Endothelial cell of umbilical vein (primary cell): ENCODE results near the gene GRB2. TPM values are rescaled to one million over a fixed set of nuclear protein-coding genes. Genes with fewer than 3 reads are reported as not detected.

Experiments
- BruUV-seq: library from RNA; stranded (reverse); fragments of 400-500 nt; replicated peaks from 2 replicates; lab custom pipeline; 2021; lab: Mats Ljungman, UMichigan
- CTCF ChIA-PET: fragments of 300-600, 350-600 bp; sonication (Branson Sonifier 250); formaldehyde crosslinking; loops from one replicate; lab custom pipeline; 2021; ENCODE audit warnings: antibody characterized with exemption, inconsistent platforms; lab: Charles Lee
- POLR2A ChIA-PET: fragments of 300-600, 350-600 bp; sonication (Branson Sonifier 250); formaldehyde crosslinking; loops from one replicate; lab custom pipeline; 2021; ENCODE audit warnings: antibody characterized with exemption, inconsistent platforms; lab: Charles Lee
- DNase-seq: peaks from one replicate; pipeline ENCODE4 v3.0.0-alpha.2; 2011; ENCODE audit warnings: low read depth, low spot score
- FAIRE-seq: peaks from 2 replicates; lab custom pipeline; 2011; peaks lifted over from hg19 to GRCh38; lab: Jason Lieb, UNC
- H2AFZ ChIP-seq: 2 replicates; pipeline ENCODE4 v1.6.0; 2012; ENCODE audit warnings: low read depth, low read length, control low read depth, inconsistent platforms
- H3K27ac ChIP-seq: 2 replicates; pipeline ENCODE4 v1.5.1; 2011; ENCODE audit warnings: low read depth, mild to moderate bottlenecking, control low read depth, low read length, moderate library complexity; ENCODE audit not compliant: insufficient read depth
- H3K27me3 ChIP-seq, 2 experiments: 2 replicates each; pipeline versions ENCODE4 v1.6.0 to v1.6.1; 2011; ENCODE audit warnings: low read length in 2 of 2, mixed read lengths in 1 of 2; ENCODE audit not compliant: control insufficient read depth in 2 of 2, insufficient read depth in 2 of 2
- H3K36me3 ChIP-seq, 2 experiments: 2 replicates in 1 of 2; 3 replicates in 1 of 2; pipeline ENCODE4 v1.5.1; 2011; ENCODE audit warnings: low read length in 2 of 2, mild to moderate bottlenecking in 1 of 2, moderate library complexity in 1 of 2; ENCODE audit not compliant: control insufficient read depth in 2 of 2, insufficient read depth in 2 of 2; ENCODE audit errors: extremely low read depth in 1 of 2
- H3K4me1 ChIP-seq: 3 replicates; pipeline ENCODE4 v1.5.1; 2011; ENCODE audit warnings: mild to moderate bottlenecking, low read length; ENCODE audit not compliant: control insufficient read depth, insufficient read depth; ENCODE audit errors: extremely low read depth
- H3K4me2 ChIP-seq: 2 replicates; pipeline ENCODE4 v1.6.1; 2011; ENCODE audit warnings: low read length, control low read depth, mixed read lengths; ENCODE audit not compliant: insufficient read depth
- H3K4me3 ChIP-seq, 3 experiments: fragments of 200-600 bp in 1 of 3; sonication (generic), shearing (Covaris generic) in 1 of 3; replicated peaks in 1 of 3; 2 replicates each; pipeline ENCODE4 v1.5.1; 2011 to 2016; ENCODE audit warnings: control low read depth in 3 of 3, low read length in 3 of 3, mild to moderate bottlenecking in 2 of 3, inconsistent platforms in 1 of 3, low read depth in 1 of 3, moderate library complexity in 1 of 3; ENCODE audit not compliant: insufficient read depth in 1 of 3
- H3K79me2 ChIP-seq: 2 replicates; pipeline ENCODE4 v1.6.0; 2012; ENCODE audit warnings: low read length, inconsistent platforms; ENCODE audit not compliant: control insufficient read depth, insufficient read depth
- H3K9ac ChIP-seq: replicated peaks from 2 replicates; pipeline ENCODE3; 2011; ENCODE audit warnings: low read length, control low read depth; ENCODE audit not compliant: insufficient read depth; ENCODE audit errors: extremely low read depth
- H3K9me1 ChIP-seq: replicated peaks from 3 replicates; pipeline ENCODE4 v1.6.0; 2011; ENCODE audit warnings: mild to moderate bottlenecking, low read length; ENCODE audit not compliant: control insufficient read depth, insufficient read depth; ENCODE audit errors: extremely low read depth
- H3K9me3 ChIP-seq: replicated peaks from 2 replicates; pipeline ENCODE4 v1.5.1; 2012; ENCODE audit warnings: low read length, inconsistent platforms; ENCODE audit not compliant: control insufficient read depth, insufficient read depth
- H4K20me1 ChIP-seq: replicated peaks from 2 replicates; pipeline ENCODE3; 2011; ENCODE audit warnings: mild to moderate bottlenecking, low read length; ENCODE audit not compliant: control insufficient read depth, insufficient read depth; ENCODE audit errors: extremely low read depth
- CTCF ChIP-seq, 2 donors: IDR thresholded peaks; 1 replicate in 1 of 2; 2 replicates in 1 of 2; pipeline ENCODE4 v1.5.1; 2011; ENCODE audit warnings: low read length in 2 of 2, mild to moderate bottlenecking in 2 of 2, moderate library complexity in 2 of 2, control low read depth in 1 of 2, inconsistent platforms in 1 of 2, low read depth in 1 of 2; ENCODE audit not compliant: insufficient read depth in 1 of 2; ENCODE audit errors: extremely low read depth in 1 of 2
- EZH2 ChIP-seq: IDR thresholded peaks from 2 replicates; pipeline ENCODE4 v1.6.1; 2012; ENCODE audit warnings: borderline replicate concordance, low read depth, mild to moderate bottlenecking, moderate library complexity, low read length, inconsistent platforms; ENCODE audit not compliant: severe bottlenecking
- FOS ChIP-seq: IDR thresholded peaks from 2 replicates; pipeline ENCODE4 v1.6.1; 2011; ENCODE audit warnings: mild to moderate bottlenecking, low read length, moderate library complexity, borderline replicate concordance; ENCODE audit not compliant: insufficient read depth
- GATA2 ChIP-seq: IDR thresholded peaks from 2 replicates; pipeline ENCODE4 v1.7.0; 2011; ENCODE audit warnings: low read depth, mild to moderate bottlenecking, moderate library complexity, mixed read lengths, low read length; ENCODE audit not compliant: insufficient read length, insufficient read depth
- JUN ChIP-seq: IDR thresholded peaks from 2 replicates; pipeline ENCODE4 v1.6.1; 2011; ENCODE audit warnings: borderline replicate concordance, low read depth; ENCODE audit not compliant: insufficient read length, insufficient read depth
- MYC ChIP-seq: IDR thresholded peaks from one replicate; pipeline ENCODE4 v1.6.1; 2011; ENCODE audit warnings: mild to moderate bottlenecking, low read depth, low read length
- POLR2A ChIP-seq: IDR thresholded peaks from 2 replicates; pipeline ENCODE4 v1.6.1; 2012; ENCODE audit warnings: low read depth, mild to moderate bottlenecking, control low read depth, low read length
- POLR2AphosphoS5 ChIP-seq: IDR thresholded peaks from 2 replicates; pipeline ENCODE4 v1.6.1; 2012; ENCODE audit warnings: low read depth, mild to moderate bottlenecking, control low read depth, low read length, moderate library complexity; ENCODE audit not compliant: insufficient read depth
- dilution Hi-C: fragments of 300-500 bp; cut with MboI; formaldehyde crosslinking; loops from one replicate; pipeline ENCODE4 v1.15.0; 2019; ENCODE audit warnings: low sequenced_read_pairs; ENCODE audit not compliant: extremely low pct_ligation_motif_present
- intact Hi-C: fragments of 100-400 bp; cut with micrococcal nuclease; formaldehyde crosslinking; loops from one replicate; pipeline ENCODE4 v1.10.0; 2022
- polyA plus RNA-seq, 4 experiments: library from polyadenylated mRNA; depleted of rRNA in 3 of 4; stranded (reverse) in 3 of 4; unstranded in 1 of 4; fragments of >200 nt; gene quantifications; 2 replicates each; pipeline versions ENCODE4 v1.2.1 to v1.2.3, GENCODE V29; 2011 to 2012; ENCODE audit warnings: missing spikeins in 1 of 4
- total RNA-seq: library from RNA; stranded (reverse); gene quantifications from 2 replicates; pipeline ENCODE4 v1.2.3, GENCODE V29; 2021
- TF ChIP-seq, protein P1 (sequence below): IDR thresholded peaks from 2 replicates; pipeline ENCODE4 v1.6.1; 2011; ENCODE audit not compliant: insufficient read depth, insufficient read length

The GRB2 gene
- total and polyA plus RNA-seq, 2 donors (not counting 3 experiments of a cell fraction or from before 2014, with no cell fraction given) = 51.5 to 93.9 TPM

DNA sequence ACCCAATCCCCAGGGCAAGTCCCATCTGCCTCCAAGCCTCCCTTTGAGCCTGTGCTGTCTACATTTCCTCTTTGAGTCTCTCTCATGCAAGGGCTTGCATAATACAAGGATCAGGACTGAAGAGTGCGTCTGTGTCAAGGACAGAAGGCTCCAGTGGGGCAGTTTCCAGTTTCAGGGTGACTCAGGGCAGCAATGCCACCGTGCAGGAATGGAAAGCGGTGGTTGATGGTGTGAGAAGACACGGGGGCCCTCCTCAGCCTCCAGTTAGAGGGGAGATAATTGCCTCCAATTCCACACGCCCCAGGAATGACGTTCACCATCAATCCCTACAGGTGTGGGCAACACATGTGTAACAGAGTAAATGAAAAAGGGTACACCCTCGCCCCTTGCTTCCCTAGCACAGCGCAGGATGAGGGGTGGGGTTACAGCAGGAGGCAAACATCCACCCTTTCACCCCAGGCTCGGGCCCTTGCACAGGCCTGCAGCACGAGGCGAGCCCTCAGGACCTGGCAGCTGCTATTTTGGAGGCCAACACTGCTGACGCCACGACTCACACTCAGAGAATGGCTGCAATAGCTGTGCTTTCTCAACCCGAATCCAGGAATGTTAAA lies 91.4 kb downstream of the GRB2 start:
- CTCF ChIA-PET = interaction anchor here (0.6 to 1.1 kb wide), 3 partner anchors 9 to 39 kb away, joined by 3 to 6 read pairs (median 3); no protein-coding TSS in a partner anchor
- intact Hi-C loops (no loop called here), dilution Hi-C loops (no loop called here)
- Histone ChIP-seq H3K27ac (no peak overlapping the region), H3K9me1 (no peaks in the 10 kb centered on the region), H3K79me2 (no peaks in the 10 kb centered on the region), H4K20me1 (no peaks in the 10 kb centered on the region), H2AFZ (no peak overlapping the region), H3K4me3 (no peak overlapping the region), H3K9me3 (no peaks in the 10 kb centered on the region), H3K9ac (no peak overlapping the region), H3K4me2 (no peak overlapping the region), H3K36me3 (peaks cover 0 to 10% of the 10 kb centered on the region in 2 experiments), H3K27me3 (no peaks in the 10 kb centered on the region), H3K4me1 (no peaks in the 10 kb centered on the region)
- POLR2A ChIA-PET = no interaction called here
- FAIRE-seq (no peak), DNase-seq (no peak)
- no peak for TF ChIP-seq POLR2AphosphoS5
- TF ChIP-seq MYC = no peak
- no peak for TF ChIP-seq POLR2A
- no peak for TF ChIP-seq EZH2
- no peak for TF ChIP-seq JUN
- no TSS peak for BruUV-seq

- no TSS peak for BruUV-seq
- H4K20me1 ChIP-seq = no peaks in the 10 kb centered on the region
- H3K9ac ChIP-seq = no peak overlapping the region
- no peaks in the 10 kb centered on the region for H3K36me3 ChIP-seq
- ChIA-PET POLR2A (no interaction called here), CTCF (interaction anchor here (0.7 to 1.0 kb wide), 2 partner anchors 14 to 38 kb away, joined by 3 to 4 read pairs; partner anchors contain the start of gene MIF4GD)
- no peak overlapping the region for H2AFZ ChIP-seq
- H3K9me1 ChIP-seq = no peaks in the 10 kb centered on the region
- TF ChIP-seq JUN = no peak
- no peak for TF ChIP-seq POLR2A
- TF ChIP-seq EZH2 = no peak
- TF ChIP-seq MYC = no peak
- TF ChIP-seq POLR2AphosphoS5 = no peak
- no peak for TF ChIP-seq GATA2
- TF ChIP-seq, protein P1, sequence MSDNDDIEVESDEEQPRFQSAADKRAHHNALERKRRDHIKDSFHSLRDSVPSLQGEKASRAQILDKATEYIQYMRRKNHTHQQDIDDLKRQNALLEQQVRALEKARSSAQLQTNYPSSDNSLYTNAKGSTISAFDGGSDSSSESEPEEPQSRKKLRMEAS = no peak
- no peak for TF ChIP-seq FOS
- TF ChIP-seq CTCF (IDR thresholded peaks at IDR 0.05; ENCODE audit: extremely low read depth in 1 of 2, insufficient read depth in 1 of 2, low read depth in 1 of 2, low read length in 2 of 2) = no peak
- no peak for FAIRE-seq
- no peaks in the 10 kb centered on the region for H3K4me1 ChIP-seq
- H3K27ac ChIP-seq = no peak overlapping the region
- intact Hi-C loops = no loop called here
- no peaks in the 10 kb centered on the region for H3K9me3 ChIP-seq
- no peaks in the 10 kb centered on the region for H3K27me3 ChIP-seq
- H3K79me2 ChIP-seq = no peaks in the 10 kb centered on the region
- DNase-seq = no peak
- no peak overlapping the region for H3K4me3 ChIP-seq
- dilution Hi-C loops = no loop called here
- H3K4me2 ChIP-seq = no peak overlapping the region
Observed at GRCh38 chr17:75308732-75309629, 96.5 kb downstream of the GRB2 start.
